NCI-H2107 treated with DMSO at 0.1 percent for 48 hours (cell line): Measurements from ENCODE around the gene PCBP3.
"Not testable (repeated sequence)": the region's sequence is repeated elsewhere in the genome, so short reads cannot be mapped to it uniquely, and the experiment has no call there.

ENCODE experiments used
- DNase-seq: peaks from one replicate; lab custom pipeline; 2025; ENCODE audit not compliant: unreplicated experiment; lab: John Stamatoyannopoulos, UW

PCBP3 gene

GRCh38 chr21:45613396-45613795, 30.1 kb upstream of the PCBP3 start:
- no peak for DNase-seq

- no peak for DNase-seq
Measured at GRCh38 chr21:45613881-45614280, 29.6 kb upstream of the PCBP3 start.

GRCh38 chr21:45615145-45615711, 28.3 kb upstream of the PCBP3 start:
- DNase-seq, result no peak

- DNase-seq, result no peak
Measured at GRCh38 chr21:45617021-45617921, 26.3 kb upstream of the PCBP3 start.

GRCh38 chr21:45618287-45618686, 25.2 kb upstream of the PCBP3 start:
- DNase-seq, result no peak

GRCh38 chr21:45618846-45619485, 24.6 kb upstream of the PCBP3 start:
- no peak for DNase-seq

- no peak for DNase-seq
Measured at GRCh38 chr21:45620201-45620923, 23.2 kb upstream of the PCBP3 start.

GRCh38 chr21:45621435-45622331, 21.8 kb upstream of the PCBP3 start:
- not testable (repeated sequence) for DNase-seq

DNA sequence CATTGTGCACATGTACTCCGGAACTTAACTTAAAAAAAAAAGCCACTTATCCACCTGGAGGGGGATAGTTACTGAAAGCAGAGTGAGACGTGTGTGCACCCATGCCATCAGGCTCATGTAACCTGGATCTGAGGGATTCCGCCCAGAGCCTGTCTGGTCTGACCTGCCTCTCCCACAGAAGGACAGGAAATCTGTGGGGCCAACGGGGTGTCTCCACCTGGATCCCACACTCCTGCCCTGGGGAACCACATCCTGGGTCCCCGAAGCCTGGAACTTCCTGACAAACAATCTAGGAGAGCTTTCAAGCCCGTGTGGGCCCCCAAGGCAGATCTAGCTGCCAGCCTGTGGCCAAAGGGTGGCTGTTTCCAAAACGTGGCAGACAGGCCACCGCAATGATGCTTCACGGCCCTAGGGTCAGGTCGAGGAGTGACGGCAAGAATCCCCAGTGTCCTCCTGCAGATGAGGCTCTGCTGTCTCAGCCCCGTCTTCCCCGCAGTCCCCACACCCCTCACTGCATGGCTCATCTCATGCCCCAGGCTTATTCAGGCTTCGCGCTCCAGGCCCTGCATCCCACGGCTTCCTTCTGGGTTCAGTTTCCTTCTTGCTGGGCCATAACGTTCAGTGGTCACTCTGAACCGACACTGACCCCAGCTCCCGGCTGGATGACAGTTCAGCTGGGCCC, 21.0 kb upstream of the PCBP3 start:
- no peak for DNase-seq

GRCh38 chr21:45623436-45623835, 20.1 kb upstream of the PCBP3 start:
- no peak for DNase-seq

DNA sequence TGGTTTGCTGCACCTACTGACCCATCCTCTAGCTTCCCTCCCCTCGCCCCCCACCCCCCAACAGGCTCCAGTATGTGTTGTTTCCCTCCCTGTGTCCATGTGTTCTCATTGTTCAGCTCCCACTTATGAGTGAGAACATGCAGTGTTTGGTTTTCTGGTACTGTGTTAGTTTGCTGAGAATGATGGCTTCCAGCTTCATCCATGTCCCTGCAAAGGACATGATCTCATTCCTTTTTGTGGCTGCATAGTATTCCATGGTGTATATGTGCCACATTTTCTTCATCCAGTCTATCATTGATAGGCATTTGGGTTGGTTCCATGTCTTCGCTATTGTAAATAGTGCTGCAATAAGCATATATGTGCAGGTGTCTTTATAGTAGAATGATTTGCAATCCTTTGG, 17.4 kb upstream of the PCBP3 start:
- DNase-seq, result not testable (repeated sequence)

GRCh38 chr21:45629046-45629981, 14.2 kb upstream of the PCBP3 start:
- DNase-seq, result no peak

GRCh38 chr21:45630066-45630694, 13.3 kb upstream of the PCBP3 start:
- no peak for DNase-seq

GRCh38 chr21:45630876-45631275, 12.6 kb upstream of the PCBP3 start:
- DNase-seq, result no peak

DNA sequence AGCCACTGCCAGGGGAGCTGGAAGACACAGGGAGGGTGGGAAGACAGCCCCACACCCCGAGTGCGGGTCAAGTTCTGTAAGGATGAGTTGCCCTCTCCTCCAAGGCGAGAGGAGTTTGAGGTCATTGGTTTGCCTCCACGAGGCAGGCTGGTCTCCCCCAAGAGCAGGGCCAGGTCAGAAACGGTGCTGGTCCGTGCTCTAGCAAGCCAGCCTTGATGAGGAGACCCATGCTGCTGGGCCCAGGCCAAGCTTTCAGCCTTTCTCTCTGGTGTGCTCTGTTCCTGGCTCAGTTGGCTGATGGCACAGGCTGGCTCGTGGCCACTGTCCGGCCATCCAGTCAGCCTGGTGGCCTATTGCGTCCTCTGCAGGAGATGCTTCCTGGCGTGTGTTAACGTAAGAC, 12.0 kb upstream of the PCBP3 start:
- no peak for DNase-seq

DNA sequence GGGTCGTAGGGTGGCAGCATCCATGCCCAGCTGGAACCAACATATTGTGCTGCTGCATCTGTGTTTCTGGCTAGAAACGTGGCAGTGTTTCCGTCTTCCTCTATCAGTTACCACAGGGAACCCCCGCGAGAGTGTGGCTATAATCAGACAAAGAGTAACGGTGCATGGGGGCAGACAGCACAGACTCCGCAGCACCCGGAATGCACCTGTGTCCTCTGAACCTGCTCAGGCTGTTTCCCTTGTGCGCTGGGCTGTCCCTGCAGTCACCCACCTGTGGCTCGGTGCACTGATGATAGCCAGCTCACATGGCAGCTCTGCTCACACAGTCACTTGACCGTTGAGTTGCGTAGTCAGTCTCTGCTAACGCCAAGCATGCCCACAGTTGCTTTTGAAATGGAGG, 11.4 kb upstream of the PCBP3 start:
- DNase-seq, result no peak

DNA sequence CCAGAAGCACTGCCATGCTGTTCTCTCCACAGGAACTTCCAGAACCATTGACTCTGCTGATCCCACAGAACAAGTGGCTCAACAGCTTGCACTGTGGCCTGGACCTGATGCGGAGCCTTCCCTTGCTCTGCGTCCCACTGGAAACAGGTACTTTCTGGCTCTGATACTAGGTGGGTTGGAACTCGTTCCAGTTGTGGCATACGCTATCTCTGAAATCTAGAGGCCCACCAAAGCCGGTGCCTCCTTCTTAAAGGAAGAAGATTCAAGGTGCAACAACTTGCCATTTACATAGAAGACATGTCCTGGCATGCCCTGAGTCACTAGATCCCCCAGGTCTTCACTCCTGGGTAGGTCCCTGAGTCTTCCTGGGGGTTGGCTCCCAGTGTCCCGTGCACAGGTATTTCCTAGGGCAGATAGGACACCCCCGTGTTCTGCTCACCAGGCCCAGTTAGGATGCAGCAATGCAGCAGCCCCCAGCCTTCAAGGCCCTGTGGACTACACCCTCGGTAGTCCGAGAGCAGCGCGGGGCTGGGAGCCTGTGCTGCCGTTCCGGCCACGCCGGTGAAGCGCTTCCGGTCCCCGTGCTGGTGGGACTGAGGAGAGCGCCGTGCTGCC, 10.8 kb upstream of the PCBP3 start:
- DNase-seq, result no peak
